ENCODE measurements around the gene POMGNT1.
"Not testable (repeated sequence)": the region's sequence is repeated elsewhere in the genome, so short reads cannot be mapped to it uniquely, and the experiment has no call there.

POMGNT1 gene

DNA sequence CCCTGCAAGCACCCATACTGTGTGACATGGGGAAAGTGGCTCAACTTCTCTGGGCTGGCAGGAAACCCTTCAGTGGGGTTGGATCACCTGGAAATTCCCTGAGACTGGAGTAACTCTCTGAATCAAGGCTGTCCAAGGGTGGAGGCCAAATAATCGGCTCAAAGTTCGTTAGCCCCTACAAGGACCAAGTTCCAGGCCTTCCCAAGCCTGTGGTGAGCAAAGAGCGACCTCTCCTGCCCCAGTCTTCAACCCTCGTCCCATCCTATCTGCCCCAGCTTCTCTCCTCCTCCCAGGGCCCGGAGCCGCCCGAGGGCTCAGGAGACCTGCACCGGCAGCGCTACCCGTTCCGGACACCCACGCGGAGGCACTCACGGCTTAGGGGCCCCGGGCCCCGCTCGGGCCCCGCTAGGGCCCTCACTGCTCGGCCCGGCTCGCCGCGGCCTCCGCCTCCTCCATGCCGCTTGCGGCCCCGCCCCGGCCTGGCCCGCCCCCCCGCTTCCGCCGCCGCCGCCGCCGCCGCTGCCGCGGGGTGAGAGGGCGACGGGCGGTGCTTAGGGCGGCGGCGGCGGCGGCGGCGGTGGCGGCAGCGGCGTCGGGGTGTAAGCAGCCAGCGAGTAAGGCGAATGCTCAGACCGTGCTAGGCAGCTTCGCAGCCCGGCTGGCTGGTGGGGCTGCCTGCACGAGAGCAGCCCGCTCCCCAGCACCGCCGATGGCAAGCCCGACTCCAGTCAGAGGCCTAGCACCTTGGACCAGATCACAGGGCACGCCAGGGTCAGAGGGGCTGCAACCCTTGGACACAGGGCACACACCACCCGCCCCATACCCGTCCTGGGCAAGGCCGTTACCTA, at the start of gene POMGNT1:
TSS of gene POMGNT1 (minus strand) at position 471 of the 848 bp plus-strand sequence. CDS start 613 bp downstream, outside the sequence.
- DNase-seq (ENCODE audit: low read depth), result peak; percentile 39
- TF ChIP-seq, protein P1, sequence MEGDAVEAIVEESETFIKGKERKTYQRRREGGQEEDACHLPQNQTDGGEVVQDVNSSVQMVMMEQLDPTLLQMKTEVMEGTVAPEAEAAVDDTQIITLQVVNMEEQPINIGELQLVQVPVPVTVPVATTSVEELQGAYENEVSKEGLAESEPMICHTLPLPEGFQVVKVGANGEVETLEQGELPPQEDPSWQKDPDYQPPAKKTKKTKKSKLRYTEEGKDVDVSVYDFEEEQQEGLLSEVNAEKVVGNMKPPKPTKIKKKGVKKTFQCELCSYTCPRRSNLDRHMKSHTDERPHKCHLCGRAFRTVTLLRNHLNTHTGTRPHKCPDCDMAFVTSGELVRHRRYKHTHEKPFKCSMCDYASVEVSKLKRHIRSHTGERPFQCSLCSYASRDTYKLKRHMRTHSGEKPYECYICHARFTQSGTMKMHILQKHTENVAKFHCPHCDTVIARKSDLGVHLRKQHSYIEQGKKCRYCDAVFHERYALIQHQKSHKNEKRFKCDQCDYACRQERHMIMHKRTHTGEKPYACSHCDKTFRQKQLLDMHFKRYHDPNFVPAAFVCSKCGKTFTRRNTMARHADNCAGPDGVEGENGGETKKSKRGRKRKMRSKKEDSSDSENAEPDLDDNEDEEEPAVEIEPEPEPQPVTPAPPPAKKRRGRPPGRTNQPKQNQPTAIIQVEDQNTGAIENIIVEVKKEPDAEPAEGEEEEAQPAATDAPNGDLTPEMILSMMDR (IDR thresholded peaks at IDR 0.05; ENCODE audit: low read length, missing control alignments), result no peak
- H3K4me3 ChIP-seq (replicated peaks; ENCODE audit: low read depth, low read length), result peak within 1 kb of the TSS; percentile 86

DNA sequence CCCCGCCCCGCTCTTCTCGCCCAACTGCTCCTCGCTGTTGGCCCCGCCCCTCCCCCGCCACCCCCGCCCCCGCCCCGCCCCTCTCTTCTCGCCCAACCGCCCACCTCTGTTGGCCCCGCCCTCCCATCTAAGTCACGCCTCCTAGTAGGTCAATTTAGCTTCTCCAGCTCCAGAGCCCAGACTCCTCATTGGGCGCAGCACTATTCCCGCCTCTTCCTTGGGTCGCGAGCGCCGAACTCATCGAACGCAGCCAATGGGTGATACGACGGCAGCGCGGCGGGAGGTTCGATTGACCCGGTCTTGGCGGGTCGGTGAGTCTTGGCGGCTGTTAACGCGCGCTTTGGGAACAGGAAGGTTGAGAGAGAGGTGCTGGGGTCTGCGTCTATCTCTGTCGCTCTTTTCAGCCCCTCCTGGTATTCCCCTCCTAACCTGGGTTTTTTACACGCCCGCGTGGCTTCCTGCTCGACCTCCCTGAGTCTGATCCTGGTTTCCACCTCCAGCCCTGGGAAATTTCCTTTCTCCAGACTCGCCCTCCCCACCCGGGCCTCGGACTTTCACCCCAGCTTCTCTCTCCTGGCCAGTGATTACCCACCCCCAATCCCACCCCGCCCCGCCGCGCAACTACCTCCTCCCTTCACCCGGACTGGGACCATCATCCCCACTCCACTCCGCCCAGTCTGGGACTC, 49.3 kb upstream of the POMGNT1 start, which contains the start of gene RAD54L:
TSS of gene RAD54L (plus strand) at position 328 of the 686 bp plus-strand sequence. CDS start 643 bp downstream, outside the sequence.
- TF ChIP-seq, protein P1 (IDR thresholded peaks at IDR 0.05; ENCODE audit: low read length, missing control alignments), result no peak
- peak within 1 kb of the TSS; percentile 85 for H3K4me3 ChIP-seq (replicated peaks; ENCODE audit: low read depth, low read length)
- peak; percentile 99 for DNase-seq (ENCODE audit: low read depth)

DNA sequence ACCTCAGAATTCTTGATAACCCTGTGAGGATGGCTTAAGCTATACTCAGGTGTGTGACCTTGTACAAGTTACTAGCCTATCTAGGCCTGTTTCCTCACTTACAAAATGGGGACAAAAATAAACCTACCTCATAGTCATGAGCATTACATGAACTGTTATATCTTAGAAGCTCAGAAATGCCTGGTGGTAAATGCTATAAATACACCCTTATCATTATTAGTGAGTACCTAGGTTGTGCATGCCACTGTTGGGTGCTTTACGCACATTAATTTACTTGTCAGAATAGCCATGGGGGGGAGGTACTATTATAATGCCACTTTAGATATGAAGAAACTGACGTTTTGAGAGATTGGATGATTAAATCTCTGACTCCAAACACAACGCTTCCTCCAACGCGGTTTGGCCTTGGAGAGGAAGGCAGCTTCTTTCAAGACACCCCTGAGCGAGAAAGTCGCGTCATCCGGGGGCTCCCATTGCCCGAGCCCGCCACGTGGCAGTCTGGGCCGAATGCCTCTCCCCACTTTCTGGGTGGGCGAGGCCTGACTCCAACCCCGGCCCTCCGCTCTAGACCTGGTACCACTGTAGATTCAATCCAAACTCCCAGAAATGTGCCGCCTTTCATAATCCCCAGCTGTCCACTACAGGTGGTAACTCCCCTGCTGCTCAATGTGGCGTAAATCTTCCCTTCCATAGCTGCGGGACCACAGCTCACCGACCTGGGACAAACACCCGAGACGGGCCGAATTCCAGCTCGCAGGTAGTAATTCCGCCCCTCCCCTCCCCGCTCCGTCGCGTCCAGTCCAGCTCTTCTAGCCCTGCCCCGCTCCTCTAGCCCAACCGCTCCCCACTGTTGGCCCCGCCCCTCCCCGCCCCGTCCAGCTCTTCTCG, 48.6 kb upstream of the POMGNT1 start:
- DNase-seq (ENCODE audit: low read depth), result peak; percentile 46
- TF ChIP-seq, protein P1 (IDR thresholded peaks at IDR 0.05; ENCODE audit: low read length, missing control alignments), result no peak
- peak overlapping the region; percentile 82 for H3K4me3 ChIP-seq (replicated peaks; ENCODE audit: low read depth, low read length)

DNA sequence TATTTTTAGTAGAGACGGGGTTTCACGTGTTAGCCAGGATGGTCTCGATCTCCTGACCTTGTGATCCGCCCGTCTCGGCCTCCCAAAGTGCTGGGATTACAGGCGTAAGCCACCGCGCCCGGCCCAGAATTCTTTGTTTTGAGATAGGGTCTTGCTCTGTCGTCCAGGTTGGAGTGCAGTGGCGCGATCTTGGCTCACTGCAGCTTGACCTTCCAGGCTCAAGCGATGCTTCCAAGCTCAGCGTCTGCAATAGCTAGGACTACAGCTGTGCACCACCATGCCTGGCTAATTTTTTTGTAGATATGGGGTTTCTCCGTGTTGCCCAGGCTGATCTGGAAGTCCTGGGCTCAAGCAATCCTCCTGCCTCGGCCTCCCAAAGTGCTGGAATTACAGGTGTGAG, 47.9 kb upstream of the POMGNT1 start:
- DNase-seq (ENCODE audit: low read depth); H3K4me3 ChIP-seq (replicated peaks; ENCODE audit: low read depth, low read length): not testable (repeated sequence)

DNA sequence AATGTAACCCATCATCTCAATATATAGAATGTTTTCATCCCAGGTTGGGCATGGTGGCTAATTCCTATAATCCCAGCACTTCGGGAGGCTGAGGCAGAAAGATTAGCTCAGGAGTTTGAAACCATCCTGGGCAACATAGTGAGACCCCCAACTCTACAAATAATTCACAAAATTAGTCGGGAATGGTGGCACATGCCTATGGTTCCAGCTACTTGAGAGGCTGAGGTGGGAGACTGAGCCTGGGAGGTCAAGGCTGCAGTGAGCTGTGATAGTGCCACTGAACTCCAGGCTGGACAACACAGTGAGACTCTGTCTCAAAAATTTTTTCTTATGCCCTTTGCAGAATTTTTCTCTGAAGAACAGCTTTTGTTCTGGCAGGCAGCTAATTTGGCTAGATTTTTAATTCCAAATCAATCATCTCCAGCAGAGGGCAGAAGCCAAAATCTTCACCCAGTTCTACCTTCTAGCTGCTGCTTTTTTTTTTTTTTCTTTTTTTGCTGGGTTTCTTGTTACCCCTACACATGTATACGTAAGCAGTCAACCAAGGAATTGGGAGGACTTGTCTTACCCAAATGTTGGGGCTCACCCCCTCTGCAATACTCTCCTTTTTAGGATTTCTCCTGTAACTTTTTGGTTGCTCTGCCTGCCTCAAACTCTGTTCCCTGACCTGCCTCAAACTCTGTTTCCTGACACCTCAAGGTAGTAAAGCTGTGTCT, 46.6 kb upstream of the POMGNT1 start:
- TF ChIP-seq, protein P1 (IDR thresholded peaks at IDR 0.05; ENCODE audit: low read length, missing control alignments), result peak; percentile 41
- no peak overlapping the region for H3K4me3 ChIP-seq (replicated peaks; ENCODE audit: low read depth, low read length)
- DNase-seq (ENCODE audit: low read depth), result peak; percentile 43

DNA sequence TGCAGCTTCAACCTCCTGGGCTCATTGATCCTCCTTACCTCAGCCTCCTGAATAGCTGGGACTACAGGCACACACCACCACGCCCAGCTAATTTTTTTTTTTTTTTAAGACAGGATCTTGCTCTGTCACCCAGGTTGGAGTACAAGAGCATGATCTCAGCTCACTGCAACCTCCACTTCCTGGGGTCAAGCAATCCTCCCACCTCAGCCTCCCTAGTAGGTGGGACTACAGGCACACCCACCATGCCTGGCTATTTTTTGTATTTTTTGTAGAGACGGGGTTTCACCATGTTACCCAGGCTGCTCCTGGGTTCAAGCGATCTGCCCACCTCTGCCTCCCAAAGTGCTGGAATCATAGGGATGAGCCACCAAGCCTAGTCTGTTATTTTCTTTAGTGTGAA, 45.6 kb upstream of the POMGNT1 start:
- not testable (repeated sequence) for H3K4me3 ChIP-seq (replicated peaks; ENCODE audit: low read depth, low read length); DNase-seq (ENCODE audit: low read depth)

DNA sequence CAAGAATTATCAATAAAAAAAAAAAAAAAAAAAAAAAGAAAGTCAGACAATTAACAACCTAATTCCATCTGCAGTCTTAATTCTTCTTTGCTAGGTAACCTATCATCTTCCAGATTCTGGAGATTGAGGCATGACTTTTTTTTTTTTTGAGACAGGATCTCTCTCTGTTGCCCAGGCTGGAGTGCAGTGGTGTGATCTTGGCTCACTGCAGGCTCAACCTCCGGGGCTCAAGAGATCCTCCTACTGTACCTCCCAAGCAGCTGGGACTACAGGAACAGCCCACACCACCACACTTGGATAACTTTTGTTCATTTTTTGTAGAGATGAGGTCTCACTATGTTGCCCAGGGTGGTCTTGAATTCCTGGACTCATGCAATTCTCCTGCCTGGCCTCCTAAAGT, 44.7 kb upstream of the POMGNT1 start:
- TF ChIP-seq, protein P1 (IDR thresholded peaks at IDR 0.05; ENCODE audit: low read length, missing control alignments), result no peak
- no peak for DNase-seq (ENCODE audit: low read depth)
- H3K4me3 ChIP-seq (replicated peaks; ENCODE audit: low read depth, low read length), result no peak overlapping the region

DNA sequence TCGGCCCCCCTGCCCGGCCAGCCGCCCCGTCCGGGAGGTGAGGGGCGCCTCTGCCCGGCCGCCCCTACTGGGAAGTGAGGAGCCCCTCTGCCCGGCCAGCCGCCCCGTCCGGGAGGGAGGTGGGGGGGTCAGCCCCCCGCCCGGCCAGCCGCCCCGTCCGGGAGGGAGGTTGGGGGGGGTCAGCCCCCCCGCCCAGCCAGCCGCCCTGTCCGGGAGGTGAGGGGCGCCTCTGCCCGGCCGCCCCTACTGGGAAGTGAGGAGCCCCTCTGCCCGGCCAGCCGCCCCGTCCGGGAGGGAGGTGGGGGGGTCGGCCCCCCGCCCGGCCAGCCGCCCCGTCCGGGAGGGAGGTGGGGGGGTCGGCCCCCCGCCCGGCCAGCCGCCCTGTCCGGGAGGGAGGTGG, 43.5 kb upstream of the POMGNT1 start:
- H3K4me3 ChIP-seq (replicated peaks; ENCODE audit: low read depth, low read length); DNase-seq (ENCODE audit: low read depth): not testable (repeated sequence)

DNA sequence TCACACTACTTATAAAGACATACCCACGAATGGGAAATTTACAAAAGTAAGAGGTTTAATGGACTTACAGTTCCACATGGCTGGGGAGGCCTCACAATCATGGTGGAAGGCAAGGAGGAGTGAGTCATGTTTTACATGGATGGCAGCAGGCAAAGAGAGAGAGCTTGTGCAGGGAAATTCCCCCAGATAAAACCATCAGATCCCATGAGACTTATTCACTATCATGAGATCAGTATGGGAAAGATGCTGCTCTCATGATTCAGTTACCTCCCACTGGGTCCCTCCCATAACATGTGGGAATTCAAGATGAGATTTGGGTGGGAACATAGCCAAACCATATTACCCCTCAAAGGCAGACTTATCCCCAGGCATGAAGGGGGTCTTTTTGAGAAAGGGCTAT, 40.6 kb upstream of the POMGNT1 start:
- DNase-seq (ENCODE audit: low read depth), result peak; percentile 38

More for the DNA sequence above, 40.6 kb upstream of the POMGNT1 start:
- not testable (repeated sequence) for H3K4me3 ChIP-seq (replicated peaks; ENCODE audit: low read depth, low read length)

Data from fibroblast of pulmonary artery (primary cell).